ENCODE data around the gene MPPED2. TPM values are rescaled to one million over a fixed set of nuclear protein-coding genes. Genes with fewer than 3 reads are reported as not detected.

MPPED2 gene
- total RNA-seq, 1 experiment from 2014 or later = 4.7 TPM

DNA sequence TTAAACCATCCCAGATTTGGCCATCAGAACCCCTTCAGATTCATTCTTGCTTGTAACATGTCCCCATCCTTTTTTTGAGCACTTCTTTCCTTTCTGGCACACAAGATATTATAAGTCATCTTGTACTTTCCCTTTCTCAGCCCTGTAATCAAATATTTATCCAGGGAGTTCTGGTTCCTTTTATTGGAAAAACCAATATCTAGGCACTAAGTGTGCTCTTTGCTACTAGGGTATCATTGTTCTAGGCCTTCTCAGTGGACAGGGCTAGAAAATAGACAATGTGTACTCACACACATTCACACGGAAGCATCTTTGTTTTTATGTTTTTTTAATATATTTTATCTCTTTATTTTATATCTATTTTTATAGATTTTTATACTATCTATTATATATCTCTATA, 216.0 kb downstream of the MPPED2 start:
- Histone ChIP-seq H3K4me2 (ENCODE audit: insufficient read depth, insufficient read length, low read length) (no peak overlapping the region), H3K9ac (ENCODE audit: extremely low read depth, insufficient read length, low read length) (no peak overlapping the region), H3K79me2 (ENCODE audit: insufficient read depth, low read length) (no peaks in the 10 kb centered on the region), H3K27me3 (ENCODE audit: insufficient read depth, low read length) (no peaks in the 10 kb centered on the region), H4K5ac (ENCODE audit: insufficient read length, low read depth, low read length) (no peak overlapping the region), H3K56ac (ENCODE audit: insufficient read length, low read depth, low read length) (no peak overlapping the region), H4K91ac (ENCODE audit: insufficient read length, low read depth, low read length) (no peak overlapping the region), H2AK5ac (ENCODE audit: insufficient read length, low read length) (no peak overlapping the region), H2BK20ac (ENCODE audit: low read depth, low read length, poor library complexity, severe bottlenecking) (no peak overlapping the region), H3T11ph (ENCODE audit: low read length) (no peak overlapping the region), H3K23ac (ENCODE audit: insufficient read length, low read depth, low read length) (no peak overlapping the region), H3K79me1 (ENCODE audit: insufficient read depth, low read depth, low read length, poor library complexity, severe bottlenecking) (no peaks in the 10 kb centered on the region), H3K9me3 (ENCODE audit: control insufficient read depth, low read depth, low read length) (no peaks in the 10 kb centered on the region), H2BK120ac (ENCODE audit: low read depth, low read length, poor library complexity, severe bottlenecking) (no peak overlapping the region), H2BK12ac (ENCODE audit: insufficient read length, low read depth, low read length) (no peak overlapping the region), H3K23me2 (ENCODE audit: insufficient read length, low read depth, low read length, poor library complexity, severe bottlenecking) (no peaks in the 10 kb centered on the region), H2BK5ac (ENCODE audit: insufficient read length, low read length) (no peak overlapping the region), H2BK15ac (ENCODE audit: low read depth, low read length) (no peak overlapping the region), H2AFZ (ENCODE audit: low read length) (no peak overlapping the region), H3K4ac (ENCODE audit: low read depth, low read length) (no peak overlapping the region), H3K14ac (ENCODE audit: insufficient read depth, low read length) (no peak overlapping the region), H4K8ac (replicated peaks; ENCODE audit: insufficient read length, low read depth, low read length) (no peak overlapping the region), H3K18ac (ENCODE audit: insufficient read length, low read depth, low read length) (no peak overlapping the region), H3K4me1 (ENCODE audit: insufficient read depth, low read length) (no peaks in the 10 kb centered on the region), H3K27ac (ENCODE audit: insufficient read length, low read depth, low read length) (no peak overlapping the region), H4K20me1 (ENCODE audit: control insufficient read depth, insufficient read depth, insufficient read length) (no peaks in the 10 kb centered on the region)
- Mint-ChIP-seq H3K4me1 (peaks cover 8 to 18% of the 10 kb centered on the region in 2 experiments), H3K27ac (no peak overlapping the region), H3K4me3 (no peak overlapping the region), H3K27me3 (ENCODE audit: low read depth) (no peaks in the 10 kb centered on the region), H3K9me3 (peaks cover 0 to 2% of the 10 kb centered on the region in 2 experiments; a peak in 1 of 5 replicates), H3K36me3 (ENCODE audit: insufficient read depth in 1 of 3, low read depth in 3 of 3) (peaks cover 0 to 7% (median 0%) of the 10 kb centered on the region in 3 experiments; a peak in 1 of 7 replicates)
- TF ChIP-seq, protein P1, sequence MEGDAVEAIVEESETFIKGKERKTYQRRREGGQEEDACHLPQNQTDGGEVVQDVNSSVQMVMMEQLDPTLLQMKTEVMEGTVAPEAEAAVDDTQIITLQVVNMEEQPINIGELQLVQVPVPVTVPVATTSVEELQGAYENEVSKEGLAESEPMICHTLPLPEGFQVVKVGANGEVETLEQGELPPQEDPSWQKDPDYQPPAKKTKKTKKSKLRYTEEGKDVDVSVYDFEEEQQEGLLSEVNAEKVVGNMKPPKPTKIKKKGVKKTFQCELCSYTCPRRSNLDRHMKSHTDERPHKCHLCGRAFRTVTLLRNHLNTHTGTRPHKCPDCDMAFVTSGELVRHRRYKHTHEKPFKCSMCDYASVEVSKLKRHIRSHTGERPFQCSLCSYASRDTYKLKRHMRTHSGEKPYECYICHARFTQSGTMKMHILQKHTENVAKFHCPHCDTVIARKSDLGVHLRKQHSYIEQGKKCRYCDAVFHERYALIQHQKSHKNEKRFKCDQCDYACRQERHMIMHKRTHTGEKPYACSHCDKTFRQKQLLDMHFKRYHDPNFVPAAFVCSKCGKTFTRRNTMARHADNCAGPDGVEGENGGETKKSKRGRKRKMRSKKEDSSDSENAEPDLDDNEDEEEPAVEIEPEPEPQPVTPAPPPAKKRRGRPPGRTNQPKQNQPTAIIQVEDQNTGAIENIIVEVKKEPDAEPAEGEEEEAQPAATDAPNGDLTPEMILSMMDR (conservative IDR thresholded peaks at IDR 0.05) = no peak
- no CpG with 5 or more reads among the region's 1 CpG for WGBS (ENCODE audit: extremely low coverage, insufficient read length, low lambda C conversion rate)
- no peak for DNase-seq

Measured in H9 (cell line).